Loucy (cell line): ENCODE data around the gene DNAJC24.

ENCODE experiments used
- H2AFZ ChIP-seq: fragments of 200-600 bp; sonication (generic); 2 replicates; pipeline ENCODE4 v1.6.0; 2016; ENCODE audit warnings: antibody characterized with exemption, mild to moderate bottlenecking, low read length, moderate library complexity
- H3F3A ChIP-seq: fragments of 200-600 bp; 2 replicates; pipeline ENCODE4 v1.6.0; 2016; ENCODE audit warnings: antibody characterized with exemption, low read depth, mild to moderate bottlenecking
- H3K27me3 ChIP-seq: fragments of 200-600 bp; sonication (generic); 2 replicates; pipeline ENCODE4 v1.6.1; 2014; ENCODE audit warnings: low read length, mild to moderate bottlenecking; ENCODE audit not compliant: insufficient read depth, poor library complexity, severe bottlenecking
- H3K36me3 ChIP-seq: fragments of 200-600 bp; sonication (generic); 2 replicates; pipeline ENCODE4 v1.6.1; 2016; ENCODE audit warnings: low read length; ENCODE audit not compliant: insufficient read depth
- H3K4me1 ChIP-seq: fragments of 200-600 bp; sonication (generic); 2 replicates; pipeline ENCODE4 v1.5.1; 2014; ENCODE audit warnings: low read length, mild to moderate bottlenecking; ENCODE audit not compliant: insufficient read depth, poor library complexity, severe bottlenecking
- H3K4me2 ChIP-seq: fragments of 200-600 bp; sonication (generic); 2 replicates; pipeline ENCODE4 v1.6.0; 2014; ENCODE audit warnings: antibody characterized with exemption, low read length, low read depth, mild to moderate bottlenecking; ENCODE audit not compliant: poor library complexity, severe bottlenecking
- H3K4me3 ChIP-seq: fragments of 200-600 bp; sonication (generic); 2 replicates; pipeline ENCODE4 v1.5.1; 2014; ENCODE audit warnings: low read length, mild to moderate bottlenecking, mixed read lengths; ENCODE audit not compliant: poor library complexity, severe bottlenecking
- H3K79me2 ChIP-seq: fragments of 200-600 bp; sonication (generic); 2 replicates; pipeline ENCODE4 v1.6.1; 2014; ENCODE audit warnings: low read length; ENCODE audit not compliant: insufficient read depth
- H3K9ac ChIP-seq: fragments of 200-600 bp; sonication (generic); 2 replicates; pipeline ENCODE4 v1.6.0; 2014; ENCODE audit warnings: mild to moderate bottlenecking, low read depth, low read length, moderate library complexity; ENCODE audit not compliant: poor library complexity, severe bottlenecking
- H3K9me2 ChIP-seq: fragments of 200-600 bp; sonication (generic); replicated peaks from 2 replicates; pipeline ENCODE4 v1.6.1; 2016; ENCODE audit warnings: low read depth, low read length, mixed read lengths
- H3K9me3 ChIP-seq: fragments of 200-600 bp; sonication (generic); 2 replicates; pipeline ENCODE4 v1.6.1; 2014; ENCODE audit warnings: mild to moderate bottlenecking, antibody characterized with exemption, low read length, low read depth; ENCODE audit not compliant: insufficient read depth
- H4K20me1 ChIP-seq: fragments of 200-600 bp; sonication (generic); 2 replicates; pipeline ENCODE4 v1.6.0; 2014; ENCODE audit warnings: antibody characterized with exemption, low read length, mild to moderate bottlenecking; ENCODE audit not compliant: insufficient read depth, poor library complexity, severe bottlenecking
- CTCF ChIP-seq: fragments of 200-600 bp; sonication (generic); conservative IDR thresholded peaks from 2 replicates; pipeline ENCODE4 v1.5.1; 2014; ENCODE audit warnings: mild to moderate bottlenecking, antibody characterized with exemption, low read length
- EZH2phosphoT487 ChIP-seq: fragments of 200-600 bp; IDR thresholded peaks from 2 replicates; pipeline ENCODE4 v1.6.1; 2018; ENCODE audit warnings: antibody characterized with exemption, mild to moderate bottlenecking, moderate library complexity, borderline replicate concordance

Gene DNAJC24

GRCh38 chr11:31449040-31449439 is 79.4 kb downstream of the DNAJC24 start:
- H3K4me3 ChIP-seq = no peak overlapping the region
- no peaks in the 10 kb centered on the region for H3K9me3 ChIP-seq
- H4K20me1 ChIP-seq = no peaks in the 10 kb centered on the region
- no peak for TF ChIP-seq EZH2phosphoT487
- TF ChIP-seq CTCF = no peak
- H3K27me3 ChIP-seq = no peaks in the 10 kb centered on the region
- no peaks in the 10 kb centered on the region for H3F3A ChIP-seq
- H3K9ac ChIP-seq = no peak overlapping the region
- H3K4me1 ChIP-seq = no peaks in the 10 kb centered on the region
- no peaks in the 10 kb centered on the region for H3K9me2 ChIP-seq
- H2AFZ ChIP-seq = no peak overlapping the region
- no peaks in the 10 kb centered on the region for H3K79me2 ChIP-seq
- H3K4me2 ChIP-seq = no peak overlapping the region
- peaks cover 5% of the 10 kb centered on the region; the same call in 1 of the 2 replicates for H3K36me3 ChIP-seq

DNA sequence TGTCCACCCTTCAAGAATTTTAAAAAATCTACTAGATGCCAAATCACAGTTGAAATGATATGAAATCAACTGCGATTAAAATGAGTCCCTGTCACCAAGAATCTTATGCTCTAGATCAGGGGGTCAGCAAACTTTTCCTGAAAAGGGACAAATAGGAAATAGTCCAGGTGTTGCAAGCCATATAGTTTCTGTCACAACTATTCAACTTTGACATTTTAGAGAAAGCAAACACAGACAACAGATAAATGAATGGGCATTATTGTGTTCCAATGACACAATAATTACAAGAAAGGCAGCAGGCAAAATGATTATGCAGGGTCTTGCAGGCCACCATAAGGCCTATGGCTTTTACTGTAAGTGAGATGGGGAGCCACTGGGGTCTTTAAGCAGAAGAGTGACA is 81.2 kb downstream of the DNAJC24 start:
- Histone ChIP-seq H3K36me3 (peaks cover 5% of the 10 kb centered on the region; the same call in 1 of the 2 replicates), H3K79me2 (no peaks in the 10 kb centered on the region), H3K27me3 (no peaks in the 10 kb centered on the region), H2AFZ (no peak overlapping the region), H3K4me1 (no peaks in the 10 kb centered on the region), H3K4me2 (no peak overlapping the region), H3K4me3 (no peak overlapping the region), H3K9ac (no peak overlapping the region), H3F3A (no peaks in the 10 kb centered on the region), H3K9me2 (no peaks in the 10 kb centered on the region), H3K9me3 (no peaks in the 10 kb centered on the region), H4K20me1 (no peaks in the 10 kb centered on the region)
- TF ChIP-seq CTCF (no peak), EZH2phosphoT487 (no peak)

DNA sequence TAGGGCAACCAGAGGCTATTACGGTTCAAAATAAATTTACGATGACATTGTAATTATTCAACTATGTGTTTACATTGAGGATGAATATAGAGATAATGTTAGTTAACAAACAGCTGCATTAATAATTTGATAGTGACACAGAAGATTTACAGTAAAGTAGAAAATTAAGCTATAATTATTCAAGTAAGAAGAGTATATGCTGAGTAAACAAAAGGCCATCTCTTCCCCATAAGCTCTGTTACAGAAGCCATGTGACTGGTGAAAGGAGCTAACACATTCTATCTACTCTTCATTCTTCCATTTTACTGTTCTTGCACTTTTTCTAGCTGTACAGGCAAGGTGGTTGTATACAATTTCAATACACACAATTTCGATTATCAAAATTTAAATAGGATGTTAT is 85.5 kb downstream of the DNAJC24 start:
- Histone ChIP-seq H3K9ac (no peak overlapping the region), H3F3A (no peaks in the 10 kb centered on the region), H3K9me3 (no peaks in the 10 kb centered on the region), H3K4me3 (no peak overlapping the region), H3K27me3 (no peaks in the 10 kb centered on the region), H3K4me2 (no peak overlapping the region), H2AFZ (no peak overlapping the region), H3K79me2 (no peaks in the 10 kb centered on the region), H4K20me1 (no peaks in the 10 kb centered on the region), H3K9me2 (no peaks in the 10 kb centered on the region), H3K36me3 (peaks cover 5% of the 10 kb centered on the region; the same call in 1 of the 2 replicates), H3K4me1 (no peaks in the 10 kb centered on the region)
- TF ChIP-seq CTCF (no peak), EZH2phosphoT487 (no peak)
